Measurements from ENCODE around the gene ANKRD1. TPM values are rescaled to one million over a fixed set of nuclear protein-coding genes. Genes with fewer than 3 reads are reported as not detected.

The ANKRD1 gene
- total RNA-seq, 1 experiment from 2014 or later, result 0.11 TPM

DNA sequence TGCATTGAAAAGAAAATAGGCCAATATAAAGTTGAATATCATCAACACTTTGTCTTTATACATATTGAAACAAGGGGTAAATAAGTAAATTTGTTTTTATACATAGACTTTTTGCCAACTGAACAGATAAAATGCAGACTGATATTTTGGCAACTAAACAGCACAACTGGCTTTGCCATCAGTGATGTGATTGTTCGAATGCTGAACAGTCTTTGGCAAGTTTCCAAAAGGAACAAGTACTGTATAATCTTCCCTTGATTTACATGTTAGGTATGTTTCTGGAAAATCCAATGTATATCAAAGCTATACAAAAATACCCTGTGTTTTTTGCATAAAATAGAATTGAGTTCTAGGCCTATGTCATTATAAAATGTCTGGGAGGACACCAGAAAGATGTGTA is 18.2 kb upstream of the ANKRD1 start:
- no peaks in the 10 kb centered on the region for H3K9me3 ChIP-seq (ENCODE audit: control insufficient read depth, low read depth, low read length)
- TF ChIP-seq, protein P1, sequence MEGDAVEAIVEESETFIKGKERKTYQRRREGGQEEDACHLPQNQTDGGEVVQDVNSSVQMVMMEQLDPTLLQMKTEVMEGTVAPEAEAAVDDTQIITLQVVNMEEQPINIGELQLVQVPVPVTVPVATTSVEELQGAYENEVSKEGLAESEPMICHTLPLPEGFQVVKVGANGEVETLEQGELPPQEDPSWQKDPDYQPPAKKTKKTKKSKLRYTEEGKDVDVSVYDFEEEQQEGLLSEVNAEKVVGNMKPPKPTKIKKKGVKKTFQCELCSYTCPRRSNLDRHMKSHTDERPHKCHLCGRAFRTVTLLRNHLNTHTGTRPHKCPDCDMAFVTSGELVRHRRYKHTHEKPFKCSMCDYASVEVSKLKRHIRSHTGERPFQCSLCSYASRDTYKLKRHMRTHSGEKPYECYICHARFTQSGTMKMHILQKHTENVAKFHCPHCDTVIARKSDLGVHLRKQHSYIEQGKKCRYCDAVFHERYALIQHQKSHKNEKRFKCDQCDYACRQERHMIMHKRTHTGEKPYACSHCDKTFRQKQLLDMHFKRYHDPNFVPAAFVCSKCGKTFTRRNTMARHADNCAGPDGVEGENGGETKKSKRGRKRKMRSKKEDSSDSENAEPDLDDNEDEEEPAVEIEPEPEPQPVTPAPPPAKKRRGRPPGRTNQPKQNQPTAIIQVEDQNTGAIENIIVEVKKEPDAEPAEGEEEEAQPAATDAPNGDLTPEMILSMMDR (conservative IDR thresholded peaks at IDR 0.05), result no peak
- no peak overlapping the region for H3K18ac ChIP-seq (ENCODE audit: insufficient read length, low read depth, low read length)
- H2BK120ac ChIP-seq (ENCODE audit: low read depth, low read length, poor library complexity, severe bottlenecking), result no peak overlapping the region
- Mint-ChIP-seq H3K9me3 (no peaks in the 10 kb centered on the region; a peak in 1 of 5 replicates), H3K4me1 (peaks cover 4 to 19% of the 10 kb centered on the region in 2 experiments; a peak in 3 of 4 replicates), H3K27me3 (ENCODE audit: low read depth) (peaks cover 90% of the 10 kb centered on the region), H3K27ac (no peak overlapping the region), H3K36me3 (ENCODE audit: insufficient read depth in 1 of 3, low read depth in 3 of 3) (no peaks in the 10 kb centered on the region), H3K4me3 (no peak overlapping the region)
- H2BK5ac ChIP-seq (ENCODE audit: insufficient read length, low read length), result no peak overlapping the region
- no peaks in the 10 kb centered on the region for H3K79me1 ChIP-seq (ENCODE audit: insufficient read depth, low read depth, low read length, poor library complexity, severe bottlenecking)
- no peak overlapping the region for H3K14ac ChIP-seq (ENCODE audit: insufficient read depth, low read length)
- no peak overlapping the region for H4K8ac ChIP-seq (replicated peaks; ENCODE audit: insufficient read length, low read depth, low read length)
- H3T11ph ChIP-seq (ENCODE audit: low read length), result no peak overlapping the region
- H2BK20ac ChIP-seq (ENCODE audit: low read depth, low read length, poor library complexity, severe bottlenecking), result no peak overlapping the region
- H2AFZ ChIP-seq (ENCODE audit: low read length), result no peak overlapping the region
- H4K91ac ChIP-seq (ENCODE audit: insufficient read length, low read depth, low read length), result no peak overlapping the region
- H3K27me3 ChIP-seq (ENCODE audit: insufficient read depth, low read length), result peaks cover 6% of the 10 kb centered on the region; the same call in 1 of the 2 replicates
- H3K23me2 ChIP-seq (ENCODE audit: insufficient read length, low read depth, low read length, poor library complexity, severe bottlenecking), result no peaks in the 10 kb centered on the region
- no peaks in the 10 kb centered on the region for H4K20me1 ChIP-seq (ENCODE audit: control insufficient read depth, insufficient read depth, insufficient read length)
- H3K9ac ChIP-seq (ENCODE audit: extremely low read depth, insufficient read length, low read length), result no peak overlapping the region
- no CpG with 5 or more reads among the region's 1 CpG for WGBS (ENCODE audit: extremely low coverage, insufficient read length, low lambda C conversion rate)
- H3K4ac ChIP-seq (ENCODE audit: low read depth, low read length), result no peak overlapping the region
- no peak overlapping the region for H3K4me2 ChIP-seq (ENCODE audit: insufficient read depth, insufficient read length, low read length)
- no peaks in the 10 kb centered on the region for H3K4me1 ChIP-seq (ENCODE audit: insufficient read depth, low read length)
- H2AK5ac ChIP-seq (ENCODE audit: insufficient read length, low read length), result no peak overlapping the region
- no peak overlapping the region for H3K56ac ChIP-seq (ENCODE audit: insufficient read length, low read depth, low read length)
- no peaks in the 10 kb centered on the region for H3K79me2 ChIP-seq (ENCODE audit: insufficient read depth, low read length)
- no peak overlapping the region for H2BK15ac ChIP-seq (ENCODE audit: low read depth, low read length)
- no peak for DNase-seq
- H2BK12ac ChIP-seq (ENCODE audit: insufficient read length, low read depth, low read length), result no peak overlapping the region
- H3K27ac ChIP-seq (ENCODE audit: insufficient read length, low read depth, low read length), result no peak overlapping the region
- H3K23ac ChIP-seq (ENCODE audit: insufficient read length, low read depth, low read length), result no peak overlapping the region
- H4K5ac ChIP-seq (ENCODE audit: insufficient read length, low read depth, low read length), result no peak overlapping the region
